GM12878 (cell line): Measurements from ENCODE around the gene RETREG1. TPM values are rescaled to one million over a fixed set of nuclear protein-coding genes. Genes with fewer than 3 reads are reported as not detected.
A peak's percentile ranks its signal among the peaks of the same experiment; 100 is the strongest.

ENCODE experiments used
- ATAC-seq: fragments of 200-7000 bp; cut with Tn5 transposase; 3 replicates; pipeline ENCODE4 v1.9.1; 2020; ENCODE audit warnings: mild to moderate bottlenecking, moderate library complexity
- BruUV-seq: library from RNA; stranded (reverse); fragments of 400-500 nt; replicated peaks from 2 replicates; lab custom pipeline; 2021; lab: Mats Ljungman, UMichigan
- CTCF ChIA-PET: fragments of 300-600 bp; sonication (Branson Sonifier 250); formaldehyde crosslinking; extraction: SDS; loops from one replicate; lab custom pipeline; 2021; ENCODE audit warnings: inconsistent platforms; lab: Yijun Ruan, JAX
- POLR2A ChIA-PET: fragments of 350-600 bp; formaldehyde crosslinking; extraction: SDS; loops from one replicate; lab custom pipeline; 2021; ENCODE audit warnings: inconsistent platforms; lab: Charles Lee
- RAD21 ChIA-PET: fragments of 300-600 bp; sonication (Branson Sonifier 250); formaldehyde crosslinking; loops from one replicate; lab custom pipeline; 2023; ENCODE audit warnings: antibody characterized with exemption; ENCODE audit not compliant: unreplicated experiment; lab: Charles Lee
- SMC1A ChIA-PET: fragments of 300-600 bp; sonication (Branson Sonifier 250); formaldehyde crosslinking; loops from one replicate; lab custom pipeline; 2023; ENCODE audit not compliant: unreplicated experiment, uncharacterized antibody; lab: Charles Lee
- DNase-seq: peaks from one replicate; pipeline ENCODE4 v3.0.0-alpha.2; 2011; ENCODE audit warnings: low read depth, low spot score
- FAIRE-seq: peaks from 3 replicates; lab custom pipeline; 2011; peaks lifted over from hg19 to GRCh38; lab: Jason Lieb, UNC
- H2AFZ ChIP-seq: 2 replicates; pipeline ENCODE4 v1.6.0; 2011; ENCODE audit warnings: low read depth, low read length, control low read depth; ENCODE audit not compliant: control insufficient read depth
- H3K27ac ChIP-seq: 2 replicates; pipeline ENCODE4 v1.5.1; 2011; ENCODE audit warnings: control low read depth; ENCODE audit not compliant: control insufficient read depth, insufficient read depth
- H3K27me3 ChIP-seq, 2 experiments: replicated peaks in 1 of 2; 2 replicates each; pipeline versions ENCODE4 v1.6.0 to v1.6.1; 2011; ENCODE audit warnings: low read length in 1 of 2; ENCODE audit not compliant: control insufficient read depth in 2 of 2, insufficient read depth in 2 of 2
- H3K36me3 ChIP-seq, 2 experiments: 2 replicates each; pipeline ENCODE4 v1.5.1; 2011; ENCODE audit warnings: low read length in 1 of 2; ENCODE audit not compliant: control insufficient read depth in 2 of 2, insufficient read depth in 2 of 2
- H3K4me1 ChIP-seq: 2 replicates; pipeline ENCODE4 v1.6.1; 2011; ENCODE audit warnings: mild to moderate bottlenecking, low read length, moderate library complexity, mixed read lengths; ENCODE audit not compliant: control insufficient read depth, insufficient read depth
- H3K4me2 ChIP-seq: 2 replicates; pipeline ENCODE4 v1.6.0; 2011; ENCODE audit warnings: control low read depth; ENCODE audit not compliant: control insufficient read depth, insufficient read depth
- H3K4me3 ChIP-seq: fragments of 200-600 bp; sonication (generic); 2 replicates; pipeline ENCODE4 v1.5.1; 2016
- H3K79me2 ChIP-seq: 2 replicates; pipeline ENCODE4 v1.6.0; 2011; ENCODE audit warnings: low read length; ENCODE audit not compliant: control insufficient read depth, insufficient read depth
- H3K9ac ChIP-seq: 2 replicates; pipeline ENCODE4 v1.8.0; 2011; ENCODE audit warnings: low read length, control low read depth, mixed read lengths; ENCODE audit not compliant: control insufficient read depth, insufficient read depth
- H3K9me3 ChIP-seq: replicated peaks from 3 replicates; pipeline ENCODE4 v1.5.1; 2011; ENCODE audit warnings: mild to moderate bottlenecking, low read length; ENCODE audit not compliant: control insufficient read depth, insufficient read depth
- H4K20me1 ChIP-seq: 2 replicates; pipeline ENCODE4 v1.6.0; 2011; ENCODE audit not compliant: control insufficient read depth, insufficient read depth
- CHD2 ChIP-seq: IDR thresholded peaks from 2 replicates; pipeline ENCODE4 v1.6.1; 2011; ENCODE audit warnings: low read depth, low read length, improper control_type of control experiment, borderline replicate concordance
- E2F4 ChIP-seq: IDR thresholded peaks from 2 replicates; pipeline ENCODE4 v1.6.1; 2012; ENCODE audit warnings: low read depth, low read length, improper control_type of control experiment
- IKZF1 ChIP-seq: fragments of 450-650 bp; conservative IDR thresholded peaks from 2 replicates; pipeline ENCODE4 v1.6.1; 2017; ENCODE audit warnings: antibody characterized with exemption, mild to moderate bottlenecking
- IKZF2 ChIP-seq, 2 experiments: fragments of 450-650 bp; IDR thresholded peaks; 2 replicates each; pipeline ENCODE4 v1.6.1; 2017; ENCODE audit warnings: mild to moderate bottlenecking in 2 of 2, moderate library complexity in 2 of 2
- NFYA ChIP-seq: IDR thresholded peaks from 2 replicates; pipeline ENCODE4 v1.6.1; 2011; ENCODE audit warnings: low read depth, mild to moderate bottlenecking, low read length, improper control_type of control experiment, borderline replicate concordance
- NR2F1 ChIP-seq: fragments of 450-650 bp; conservative IDR thresholded peaks from 2 replicates; pipeline ENCODE4 v1.6.1; 2017; ENCODE audit warnings: mild to moderate bottlenecking
- PAX8 ChIP-seq: fragments of 450-650 bp; IDR thresholded peaks from 2 replicates; pipeline ENCODE4 v1.6.1; 2017; ENCODE audit warnings: mild to moderate bottlenecking, moderate library complexity
- RAD51 ChIP-seq: fragments of 450-650 bp; IDR thresholded peaks from 2 replicates; pipeline ENCODE4 v1.6.1; 2016; ENCODE audit warnings: moderate library complexity, mild to moderate bottlenecking, inconsistent platforms
- SPI1 ChIP-seq: IDR thresholded peaks from 2 replicates; pipeline ENCODE4 v1.6.1; 2011; ENCODE audit warnings: low read depth, mild to moderate bottlenecking, low read length, moderate library complexity, borderline replicate concordance; ENCODE audit not compliant: insufficient read depth
- STAT3 ChIP-seq: IDR thresholded peaks from 2 replicates; pipeline ENCODE4 v1.6.1; 2011; ENCODE audit warnings: low read depth, low read length, improper control_type of control experiment
- TBL1XR1 ChIP-seq: IDR thresholded peaks from 2 replicates; pipeline ENCODE4 v1.6.1; 2012; ENCODE audit warnings: low read depth, low read length, improper control_type of control experiment
- TCF3 ChIP-seq: IDR thresholded peaks from 2 replicates; pipeline ENCODE4 v1.6.1; 2012; ENCODE audit warnings: low read depth, mild to moderate bottlenecking, low read length, borderline replicate concordance; ENCODE audit not compliant: insufficient read depth
- ZNF207 ChIP-seq: fragments of 450-650 bp; IDR thresholded peaks from 2 replicates; pipeline ENCODE4 v1.6.1; 2014; ENCODE audit warnings: antibody characterized with exemption, mild to moderate bottlenecking, borderline replicate concordance
- ZNF24 ChIP-seq: fragments of 450-650 bp; IDR thresholded peaks from 2 replicates; pipeline ENCODE4 v1.6.1; 2017; ENCODE audit warnings: antibody characterized with exemption, mild to moderate bottlenecking
- ZNF592 ChIP-seq: fragments of 450-650 bp; IDR thresholded peaks from 2 replicates; pipeline ENCODE4 v1.6.1; 2017; ENCODE audit warnings: mild to moderate bottlenecking, moderate library complexity
- ZNF622 ChIP-seq: fragments of 450-650 bp; IDR thresholded peaks from 2 replicates; pipeline ENCODE4 v1.6.1; 2017; ENCODE audit warnings: mild to moderate bottlenecking, inconsistent platforms
- WGBS: methylation state at CpG from one replicate; pipeline ENCODE4 v1.1.6; 2016; ENCODE audit warnings: low lambda C conversion rate; ENCODE audit not compliant: insufficient replicate concordance, insufficient coverage; ENCODE audit errors: missing lambda C conversion rate; 5-methylcytosine and 5-hydroxymethylcytosine counted together
- in situ Hi-C: fragments of 300-500 bp; cut with MboI; formaldehyde crosslinking; loops from 9 replicates; pipeline ENCODE4 v1.14.3; 2018; ENCODE audit warnings: mixed read lengths
- intact Hi-C: fragments of 100-400 bp; cut with micrococcal nuclease; formaldehyde crosslinking; loops from one replicate; pipeline ENCODE4 v1.14.2; 2022; ENCODE audit not compliant: unreplicated experiment
- polyA plus RNA-seq, 11 experiments: library from polyadenylated mRNA; depleted of rRNA in 4 of 11; unstranded in 6 of 11; stranded (reverse) in 5 of 11; fragments of >200 nt; fragmentation: Nextera tagmentation in 4 of 11; fragmentation: Illumina TruSeq in 1 of 11; extraction: Ambion mirVana in 4 of 11; extraction: Trizol in 1 of 11; gene quantifications; 1 replicate in 1 of 11; 2 replicates in 10 of 11; pipeline versions ENCODE4 v1.2.1 to v1.2.3, GENCODE V29; 2011 to 2016; ENCODE audit warnings: inconsistent platforms in 2 of 11, missing spikeins in 2 of 11, low read depth in 1 of 11
- total RNA-seq, 4 experiments: library from RNA; depleted of rRNA in 3 of 4; stranded (reverse); fragments of >200 nt in 3 of 4; fragmentation: Illumina TruSeq in 1 of 4; extraction: Trizol in 1 of 4; gene quantifications; 2 replicates each; pipeline versions ENCODE4 v1.2.1 to v1.2.3, GENCODE V29; 2013 to 2021

Gene RETREG1
- total and polyA plus RNA-seq, 10 of the 15 experiments (the other 5 are each of a cell fraction or from before 2014, with no cell fraction given): 3.9 to 8.9 (median 6.4) TPM

- intact Hi-C loops: loop anchor here (5.0 kb wide), 1 partner anchor 398 kb away; no protein-coding TSS in a partner anchor
- peak; percentile 68 for DNase-seq
- Histone ChIP-seq H3K4me2 (peak within 1 kb of the TSS; percentile 96), H2AFZ (peak within 1 kb of the TSS; percentile 94), H3K4me1 (peaks cover 24% of the 10 kb centered on the region), H3K27ac (peak within 1 kb of the TSS; percentile 94), H3K4me3 (peak within 1 kb of the TSS; percentile 95), H3K9ac (peak within 1 kb of the TSS; percentile 85), H4K20me1 (no peaks in the 10 kb centered on the region; the same call in 1 of the 2 replicates), H3K9me3 (no peaks in the 10 kb centered on the region; the same call in 2 of the 3 replicates), H3K79me2 (peaks cover 69% of the 10 kb centered on the region), H3K36me3 (peaks cover 1 to 21% of the 10 kb centered on the region in 2 experiments), H3K27me3 (no peaks in the 10 kb centered on the region)
- BruUV-seq: TSS peak; percentile 76
- 1% methylated on average over 69 of the region's 75 CpGs for WGBS
- FAIRE-seq: peak; percentile 81
- ATAC-seq: peak; percentile 87
- in situ Hi-C loops: loop anchor here (25.0 kb wide), 1 partner anchor 1753 kb away; no protein-coding TSS in a partner anchor
- SMC1A ChIA-PET: no interaction called here
- CTCF ChIA-PET: interaction anchor here (1.4 to 6.0 kb wide), 3 partner anchors 8 to 12 kb away, joined by 3 to 48 read pairs (median 15); no protein-coding TSS in a partner anchor
- RAD21 ChIA-PET: no interaction called here
- POLR2A ChIA-PET: no interaction called here
- peak; percentile 81; the same call in 1 of the 2 replicates for TF ChIP-seq IKZF1
- TF ChIP-seq SPI1: peak; percentile 46; the same call in 1 of the 2 replicates
- TF ChIP-seq NR2F1: no peak
- no peak for TF ChIP-seq ZNF24
- TF ChIP-seq ZNF207: no peak
- TF ChIP-seq STAT3: no peak
- TF ChIP-seq E2F4: no peak
- TF ChIP-seq PAX8: no peak
- TF ChIP-seq IKZF2 (IDR thresholded peaks at IDR 0.05): 0 out of 4 replicates have a peak, but pooled peaks of 1 of the 2 experiments have one; percentile 15
- no peak for TF ChIP-seq ZNF592
- TF ChIP-seq CHD2: 0 out of 2 replicates have a peak, but pooled peaks have one; percentile 18
- no peak for TF ChIP-seq TBL1XR1
- no peak for TF ChIP-seq TCF3
- TF ChIP-seq NFYA: no peak
- TF ChIP-seq ZNF622: no peak
- no peak for TF ChIP-seq RAD51
Observed at GRCh38 chr5:16465544-16466432, 151.0 kb downstream of the RETREG1 start, which contains the start of gene ZNF622. Gene ZNF622 (minus strand): TSS chr5:16465800. CDS start chr5:16465665, 135 bp downstream.
